GM12801 (cell line): ENCODE results near the gene SLC1A1.

Experiments
- TF ChIP-seq, protein P1 (sequence below): IDR thresholded peaks from one replicate; pipeline ENCODE4 v1.5.1; 2011; ENCODE audit warnings: control low read depth; ENCODE audit not compliant: insufficient read length; ENCODE audit errors: extremely low read depth

Gene SLC1A1

DNA sequence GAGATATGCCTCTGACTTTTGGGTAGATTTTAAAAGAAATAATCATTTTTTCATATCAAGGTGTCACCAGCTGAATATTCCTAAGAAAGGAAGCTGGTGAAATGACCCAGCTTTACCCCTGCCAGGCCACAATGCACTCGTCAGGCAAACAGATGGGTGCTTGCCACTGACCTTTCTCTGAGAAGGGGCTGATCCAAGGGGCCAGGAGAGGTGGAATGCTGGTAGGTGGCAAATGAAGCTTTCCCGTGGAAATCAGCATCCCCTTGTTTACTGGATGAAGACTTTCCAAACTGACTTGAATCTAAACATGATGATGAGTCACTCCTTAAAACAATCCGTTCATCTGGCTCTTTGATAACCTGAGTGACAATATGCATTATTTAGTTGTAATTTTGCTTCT, 127.5 kb downstream of the SLC1A1 start:
- TF ChIP-seq, protein P1, sequence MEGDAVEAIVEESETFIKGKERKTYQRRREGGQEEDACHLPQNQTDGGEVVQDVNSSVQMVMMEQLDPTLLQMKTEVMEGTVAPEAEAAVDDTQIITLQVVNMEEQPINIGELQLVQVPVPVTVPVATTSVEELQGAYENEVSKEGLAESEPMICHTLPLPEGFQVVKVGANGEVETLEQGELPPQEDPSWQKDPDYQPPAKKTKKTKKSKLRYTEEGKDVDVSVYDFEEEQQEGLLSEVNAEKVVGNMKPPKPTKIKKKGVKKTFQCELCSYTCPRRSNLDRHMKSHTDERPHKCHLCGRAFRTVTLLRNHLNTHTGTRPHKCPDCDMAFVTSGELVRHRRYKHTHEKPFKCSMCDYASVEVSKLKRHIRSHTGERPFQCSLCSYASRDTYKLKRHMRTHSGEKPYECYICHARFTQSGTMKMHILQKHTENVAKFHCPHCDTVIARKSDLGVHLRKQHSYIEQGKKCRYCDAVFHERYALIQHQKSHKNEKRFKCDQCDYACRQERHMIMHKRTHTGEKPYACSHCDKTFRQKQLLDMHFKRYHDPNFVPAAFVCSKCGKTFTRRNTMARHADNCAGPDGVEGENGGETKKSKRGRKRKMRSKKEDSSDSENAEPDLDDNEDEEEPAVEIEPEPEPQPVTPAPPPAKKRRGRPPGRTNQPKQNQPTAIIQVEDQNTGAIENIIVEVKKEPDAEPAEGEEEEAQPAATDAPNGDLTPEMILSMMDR: no peak

DNA sequence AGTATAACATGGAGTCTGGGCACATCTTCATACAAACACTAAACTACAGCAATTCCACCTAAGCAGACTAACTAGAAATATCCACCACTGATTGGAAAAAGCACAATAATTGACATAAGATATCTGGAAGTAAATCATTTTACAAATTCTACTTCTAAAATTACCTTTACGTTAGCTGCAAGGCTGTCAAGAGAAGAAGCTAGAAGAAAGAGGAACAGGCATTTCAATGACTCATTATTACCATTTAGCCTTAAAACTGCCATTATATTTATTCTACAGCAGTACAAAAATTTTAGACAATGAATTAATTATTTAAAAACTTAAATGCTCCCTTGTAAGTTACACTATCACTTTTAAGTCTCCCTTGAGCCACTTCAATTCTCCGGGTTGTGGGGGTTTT, 128.4 kb downstream of the SLC1A1 start:
- TF ChIP-seq, protein P1: no peak

DNA sequence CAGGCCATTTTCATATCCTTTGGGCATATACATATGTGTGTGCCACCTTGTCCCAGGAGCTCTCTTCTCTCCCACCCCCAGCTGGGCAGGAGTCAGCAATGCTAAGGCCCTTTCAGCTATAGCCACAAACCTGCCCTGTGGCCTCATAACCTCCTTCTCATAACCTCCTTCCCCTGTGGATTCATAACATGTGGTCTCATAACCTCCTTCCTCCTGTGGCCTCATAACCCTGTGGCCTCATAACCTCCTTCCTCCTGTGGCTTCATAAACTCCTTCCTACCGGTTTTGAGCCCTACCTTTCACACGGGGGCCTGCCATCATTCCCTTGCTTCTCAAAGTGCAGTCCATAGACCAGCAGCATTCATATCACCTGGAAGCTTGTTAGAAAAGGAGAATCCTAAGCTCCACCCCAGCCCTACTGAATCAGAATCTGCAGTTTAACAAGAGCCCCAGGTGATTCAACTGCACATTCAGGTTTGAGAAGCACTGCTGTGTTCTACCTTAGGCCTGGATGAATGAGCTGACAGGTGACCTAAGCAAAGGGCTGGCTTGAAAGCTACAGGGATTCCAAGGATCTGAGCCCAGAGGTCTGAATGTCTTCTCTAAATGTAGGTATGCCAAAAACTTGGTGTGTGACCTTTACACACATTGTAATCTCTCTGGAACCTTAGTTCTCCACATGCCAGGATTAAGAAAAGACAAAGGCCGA, 129.9 kb downstream of the SLC1A1 start:
- TF ChIP-seq, protein P1: no peak

DNA sequence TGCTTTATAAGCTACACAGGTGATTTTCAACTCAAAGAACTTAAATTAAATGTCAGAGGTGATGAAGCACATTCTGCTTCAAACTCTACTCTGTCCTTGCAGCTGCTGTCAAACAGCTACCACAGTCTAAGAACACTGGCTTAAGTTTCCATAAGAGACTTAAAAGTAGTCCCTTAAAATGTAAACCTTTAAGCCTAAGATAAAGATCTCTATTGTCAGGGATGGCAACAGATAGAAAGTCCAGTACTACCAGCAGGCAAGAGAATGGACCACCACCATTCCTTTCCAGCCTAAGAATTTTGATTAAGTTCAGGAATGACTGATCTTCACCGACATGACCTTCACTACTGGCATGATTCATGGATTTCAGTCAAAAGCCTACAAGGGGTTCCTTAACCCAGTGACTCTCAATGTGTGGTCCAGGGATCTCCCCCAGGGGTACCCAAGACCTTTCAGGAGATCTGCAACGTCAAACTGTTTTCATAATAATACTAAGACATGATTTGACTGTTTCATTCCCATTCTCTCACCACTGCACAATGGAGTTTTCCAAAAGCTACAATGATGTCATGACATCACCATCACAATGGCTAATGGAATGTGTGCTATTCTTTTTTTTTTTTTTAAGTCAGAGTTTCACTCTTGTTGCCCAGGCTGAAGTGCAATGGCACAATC, 130.8 kb downstream of the SLC1A1 start:
- TF ChIP-seq, protein P1: no peak

DNA sequence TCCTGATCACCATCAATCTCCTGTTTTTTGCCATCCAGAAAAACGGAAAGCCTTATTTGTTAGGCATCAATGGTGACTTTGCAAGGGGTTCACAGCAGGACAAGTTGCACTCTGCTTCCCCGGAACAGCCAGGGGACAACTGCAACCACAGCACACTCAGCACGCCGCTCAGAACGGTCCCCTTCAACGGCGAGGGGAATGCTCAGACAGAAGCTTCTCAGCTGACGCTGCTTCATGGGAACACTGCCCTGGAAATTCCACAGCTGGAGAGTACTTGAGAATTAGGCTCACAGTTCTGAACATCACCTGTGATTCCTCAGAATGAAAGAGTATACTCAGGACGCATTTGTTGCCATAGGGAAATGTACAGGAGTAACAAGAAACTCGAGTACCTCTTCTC, 131.7 kb downstream of the SLC1A1 start:
- TF ChIP-seq, protein P1: no peak

DNA sequence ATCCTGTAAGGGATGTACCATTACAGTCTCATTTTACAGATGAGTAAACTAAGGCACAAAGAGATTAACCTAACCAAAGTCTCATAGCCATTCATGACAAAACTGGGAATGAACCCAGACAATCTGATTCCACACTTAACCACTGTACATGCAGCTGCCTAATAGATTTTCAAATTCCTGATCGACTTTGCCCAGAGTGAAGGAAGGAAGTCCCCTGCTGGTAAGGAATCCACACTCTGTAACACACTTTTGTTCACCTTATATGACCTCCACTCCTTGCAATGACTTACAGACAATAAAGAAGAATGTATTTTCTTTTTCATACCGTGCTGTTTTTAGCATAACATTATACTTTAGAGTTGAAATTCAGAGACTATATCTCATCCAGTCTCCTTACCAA, 140.6 kb downstream of the SLC1A1 start:
- TF ChIP-seq, protein P1: no peak
